Measurements from ENCODE around the gene KLHDC10.
"Not testable (repeated sequence)": the region's sequence is repeated elsewhere in the genome, so short reads cannot be mapped to it uniquely, and the experiment has no call there.

Gene KLHDC10

GRCh38 chr7:130079846-130080394 is 9.6 kb downstream of the KLHDC10 start:
- no peak for DNase-seq (ENCODE audit: low read depth)

GRCh38 chr7:130083497-130083896 is 13.2 kb downstream of the KLHDC10 start:
- DNase-seq (ENCODE audit: low read depth), result not testable (repeated sequence)

GRCh38 chr7:130084037-130084875 is 13.9 kb downstream of the KLHDC10 start:
- DNase-seq (ENCODE audit: low read depth), result no peak

- not testable (repeated sequence) for DNase-seq (ENCODE audit: low read depth)
These were observed 14.9 kb downstream of the KLHDC10 start for GRCh38 chr7:130085235-130085634.

- no peak for DNase-seq (ENCODE audit: low read depth)
These were observed 16.6 kb downstream of the KLHDC10 start for GRCh38 chr7:130086938-130087337.

GRCh38 chr7:130087364-130087763 is 17.0 kb downstream of the KLHDC10 start:
- no peak for DNase-seq (ENCODE audit: low read depth)

- DNase-seq (ENCODE audit: low read depth), result no peak
These were observed 20.6 kb downstream of the KLHDC10 start for GRCh38 chr7:130090745-130091532.

- no peak for DNase-seq (ENCODE audit: low read depth)
These were observed 21.7 kb downstream of the KLHDC10 start for GRCh38 chr7:130091999-130092398.

GRCh38 chr7:130092598-130092997 is 22.3 kb downstream of the KLHDC10 start:
- no peak for DNase-seq (ENCODE audit: low read depth)

- no peak for DNase-seq (ENCODE audit: low read depth)
These were observed 25.5 kb downstream of the KLHDC10 start for GRCh38 chr7:130095812-130096211.

GRCh38 chr7:130096243-130096827 is 26.0 kb downstream of the KLHDC10 start:
- DNase-seq (ENCODE audit: low read depth), result no peak

GRCh38 chr7:130099331-130099730 is 29.0 kb downstream of the KLHDC10 start:
- DNase-seq (ENCODE audit: low read depth), result no peak

GRCh38 chr7:130102588-130102987 is 32.3 kb downstream of the KLHDC10 start:
- no peak for DNase-seq (ENCODE audit: low read depth)

- no peak for DNase-seq (ENCODE audit: low read depth)
These were observed 37.8 kb downstream of the KLHDC10 start for GRCh38 chr7:130107949-130108674.

- no peak for DNase-seq (ENCODE audit: low read depth)
These were observed 38.5 kb downstream of the KLHDC10 start for GRCh38 chr7:130108809-130109208.

GRCh38 chr7:130112093-130112492 is 41.8 kb downstream of the KLHDC10 start:
- no peak for DNase-seq (ENCODE audit: low read depth)

- no peak for DNase-seq (ENCODE audit: low read depth)
These were observed 42.5 kb downstream of the KLHDC10 start for GRCh38 chr7:130112662-130113425.

- DNase-seq (ENCODE audit: low read depth), result not testable (repeated sequence)
These were observed 43.1 kb downstream of the KLHDC10 start for GRCh38 chr7:130113426-130113805.

GRCh38 chr7:130113887-130114286 is 43.6 kb downstream of the KLHDC10 start:
- no peak for DNase-seq (ENCODE audit: low read depth)

- no peak for DNase-seq (ENCODE audit: low read depth)
These were observed 44.0 kb downstream of the KLHDC10 start for GRCh38 chr7:130114374-130114773.

GRCh38 chr7:130114776-130115175 is 44.4 kb downstream of the KLHDC10 start:
- no peak for DNase-seq (ENCODE audit: low read depth)
